ENCODE results near the gene SH3PXD2A.
"Not testable (repeated sequence)": the region's sequence is repeated elsewhere in the genome, so short reads cannot be mapped to it uniquely, and the experiment has no call there.

- not testable (repeated sequence) for TF ChIP-seq CHD2 (IDR thresholded peaks at IDR 0.05; ENCODE audit: borderline replicate concordance, low read depth, low read length); PAX5 (IDR thresholded peaks at IDR 0.05; ENCODE audit: borderline replicate concordance, low read depth, low read length); USF1 (IDR thresholded peaks at IDR 0.05; ENCODE audit: borderline replicate concordance, extremely low read length, insufficient read depth, low read depth, low read length); MAX (IDR thresholded peaks at IDR 0.05; ENCODE audit: low read depth, low read length); CEBPB (IDR thresholded peaks at IDR 0.05; ENCODE audit: borderline replicate concordance in 1 of 2, low read depth in 2 of 2, low read length in 2 of 2); ETV6 (conservative IDR thresholded peaks at IDR 0.05 in 1 of 2, IDR thresholded peaks at IDR 0.05 in 1 of 2; ENCODE audit: borderline replicate concordance in 1 of 2, low read depth in 1 of 2); KAT2A (conservative IDR thresholded peaks at IDR 0.05; ENCODE audit: control insufficient read depth, low read depth, low read length)
- TF ChIP-seq, protein P1, sequence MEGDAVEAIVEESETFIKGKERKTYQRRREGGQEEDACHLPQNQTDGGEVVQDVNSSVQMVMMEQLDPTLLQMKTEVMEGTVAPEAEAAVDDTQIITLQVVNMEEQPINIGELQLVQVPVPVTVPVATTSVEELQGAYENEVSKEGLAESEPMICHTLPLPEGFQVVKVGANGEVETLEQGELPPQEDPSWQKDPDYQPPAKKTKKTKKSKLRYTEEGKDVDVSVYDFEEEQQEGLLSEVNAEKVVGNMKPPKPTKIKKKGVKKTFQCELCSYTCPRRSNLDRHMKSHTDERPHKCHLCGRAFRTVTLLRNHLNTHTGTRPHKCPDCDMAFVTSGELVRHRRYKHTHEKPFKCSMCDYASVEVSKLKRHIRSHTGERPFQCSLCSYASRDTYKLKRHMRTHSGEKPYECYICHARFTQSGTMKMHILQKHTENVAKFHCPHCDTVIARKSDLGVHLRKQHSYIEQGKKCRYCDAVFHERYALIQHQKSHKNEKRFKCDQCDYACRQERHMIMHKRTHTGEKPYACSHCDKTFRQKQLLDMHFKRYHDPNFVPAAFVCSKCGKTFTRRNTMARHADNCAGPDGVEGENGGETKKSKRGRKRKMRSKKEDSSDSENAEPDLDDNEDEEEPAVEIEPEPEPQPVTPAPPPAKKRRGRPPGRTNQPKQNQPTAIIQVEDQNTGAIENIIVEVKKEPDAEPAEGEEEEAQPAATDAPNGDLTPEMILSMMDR (IDR thresholded peaks at IDR 0.05 in 2 of 3, conservative IDR thresholded peaks at IDR 0.05 in 1 of 3; ENCODE audit: control insufficient read depth in 2 of 3, extremely low read depth in 1 of 3, insufficient read depth in 1 of 3, low read depth in 3 of 3, low read length in 3 of 3), result not testable (repeated sequence)
- TF ChIP-seq, protein P2, sequence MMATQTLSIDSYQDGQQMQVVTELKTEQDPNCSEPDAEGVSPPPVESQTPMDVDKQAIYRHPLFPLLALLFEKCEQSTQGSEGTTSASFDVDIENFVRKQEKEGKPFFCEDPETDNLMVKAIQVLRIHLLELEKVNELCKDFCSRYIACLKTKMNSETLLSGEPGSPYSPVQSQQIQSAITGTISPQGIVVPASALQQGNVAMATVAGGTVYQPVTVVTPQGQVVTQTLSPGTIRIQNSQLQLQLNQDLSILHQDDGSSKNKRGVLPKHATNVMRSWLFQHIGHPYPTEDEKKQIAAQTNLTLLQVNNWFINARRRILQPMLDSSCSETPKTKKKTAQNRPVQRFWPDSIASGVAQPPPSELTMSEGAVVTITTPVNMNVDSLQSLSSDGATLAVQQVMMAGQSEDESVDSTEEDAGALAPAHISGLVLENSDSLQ (IDR thresholded peaks at IDR 0.05), result not testable (repeated sequence)
Measured at GRCh38 chr10:103606097-103606438, 249.3 kb downstream of the SH3PXD2A start.

All from GM12878 (cell line).